T-helper 2 cell treated with Interferon-gamma antibody and Interleukin-4, amounts not matched to agents 5 μg/mL and 100 μg/mL, for 36 hours (primary cell): ENCODE measurements around the gene LGR4.

Experiments
- DNase-seq: peaks from one replicate; pipeline ENCODE4 v3.0.0; 2021; ENCODE audit warnings: low spot score
- H3K27ac Mint-ChIP-seq: one replicate; pipeline ENCODE4 v1.8.0; 2021; ENCODE audit warnings: mild to moderate bottlenecking, mixed read lengths
- H3K27me3 Mint-ChIP-seq: one replicate; pipeline ENCODE4 v1.8.0; 2021; ENCODE audit warnings: low read depth, mixed read lengths
- H3K36me3 Mint-ChIP-seq: one replicate; pipeline ENCODE4 v1.8.0; 2021; ENCODE audit warnings: low read depth, mixed read lengths
- H3K4me1 Mint-ChIP-seq: one replicate; pipeline ENCODE4 v1.8.0; 2021; ENCODE audit warnings: low read depth, mixed read lengths
- H3K4me3 Mint-ChIP-seq: one replicate; pipeline ENCODE4 v1.8.0; 2022; ENCODE audit warnings: mild to moderate bottlenecking, moderate library complexity, mixed read lengths
- H3K9me3 Mint-ChIP-seq: one replicate; pipeline ENCODE4 v1.8.0; 2021; ENCODE audit warnings: mixed read lengths

LGR4 gene

DNA sequence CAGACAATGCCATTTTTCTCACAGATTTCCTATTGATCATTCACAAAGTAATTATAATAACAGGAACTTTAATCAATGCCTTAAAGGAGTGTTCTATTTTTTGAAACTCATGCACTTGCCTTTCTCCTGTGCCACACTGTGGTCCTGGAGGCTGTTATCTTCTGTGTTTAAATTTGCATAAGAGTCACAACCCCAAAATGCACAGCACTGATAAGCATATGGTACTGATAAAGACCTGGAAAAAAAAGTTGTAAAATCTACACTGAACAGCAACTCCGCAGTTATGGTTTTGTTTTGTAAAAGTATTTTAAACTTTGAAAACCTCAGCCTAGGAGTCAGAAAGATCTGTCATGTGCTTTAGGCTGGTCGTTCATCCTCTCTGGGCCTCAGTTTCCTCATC lies 100.4 kb downstream of the LGR4 start:
- Mint-ChIP-seq H3K27ac (no peak overlapping the region), H3K9me3 (no peaks in the 10 kb centered on the region), H3K36me3 (no peaks in the 10 kb centered on the region), H3K4me1 (no peaks in the 10 kb centered on the region), H3K4me3 (no peak overlapping the region), H3K27me3 (peaks cover 15% of the 10 kb centered on the region)
- DNase-seq, result no peak

DNA sequence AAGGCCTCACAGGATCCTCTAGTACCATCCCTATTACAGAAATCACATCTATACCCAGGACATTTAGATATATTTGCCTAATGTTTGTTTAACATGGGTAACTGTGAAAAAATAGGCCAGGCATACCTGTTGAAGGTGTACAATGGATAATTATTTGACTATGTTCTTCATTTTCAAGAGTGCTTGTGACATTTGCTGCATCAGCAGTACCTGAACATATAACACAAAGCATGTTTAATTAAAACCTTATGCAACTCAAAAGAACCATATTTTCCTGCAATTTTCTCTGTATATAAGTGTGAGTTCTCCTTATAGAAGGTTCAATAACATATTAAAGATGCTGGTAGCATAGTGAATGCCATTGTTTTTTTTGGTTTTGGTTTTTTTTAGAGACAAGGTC lies 101.1 kb downstream of the LGR4 start:
- Mint-ChIP-seq H3K27ac (no peak overlapping the region), H3K4me3 (no peak overlapping the region), H3K9me3 (no peaks in the 10 kb centered on the region), H3K27me3 (peaks cover 10% of the 10 kb centered on the region), H3K4me1 (no peaks in the 10 kb centered on the region), H3K36me3 (no peaks in the 10 kb centered on the region)
- DNase-seq, result no peak

DNA sequence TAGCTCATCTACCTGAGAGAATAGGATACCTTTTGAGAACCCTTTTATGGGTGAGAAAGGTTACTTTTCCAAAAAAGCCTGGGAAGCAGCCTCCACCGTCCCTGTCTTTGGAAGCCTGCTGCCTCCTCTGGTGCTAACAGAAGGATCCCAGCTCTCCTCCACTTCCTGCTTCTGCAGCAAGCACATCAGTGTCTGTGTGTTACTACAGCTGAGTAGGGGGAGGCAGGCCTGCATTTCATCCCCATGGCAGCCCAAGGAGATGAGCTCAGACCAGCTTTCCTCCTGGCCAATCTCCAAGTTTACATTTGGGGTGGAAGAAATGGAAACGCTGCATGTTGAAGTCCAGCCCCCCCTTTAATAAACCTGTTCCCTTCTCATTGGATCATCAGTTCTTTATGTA lies 102.2 kb downstream of the LGR4 start:
- H3K4me1 Mint-ChIP-seq, result no peaks in the 10 kb centered on the region
- peaks cover 10% of the 10 kb centered on the region for H3K27me3 Mint-ChIP-seq
- DNase-seq, result no peak
- no peaks in the 10 kb centered on the region for H3K36me3 Mint-ChIP-seq
- no peak overlapping the region for H3K4me3 Mint-ChIP-seq
- no peak overlapping the region for H3K27ac Mint-ChIP-seq
- H3K9me3 Mint-ChIP-seq, result no peaks in the 10 kb centered on the region

DNA sequence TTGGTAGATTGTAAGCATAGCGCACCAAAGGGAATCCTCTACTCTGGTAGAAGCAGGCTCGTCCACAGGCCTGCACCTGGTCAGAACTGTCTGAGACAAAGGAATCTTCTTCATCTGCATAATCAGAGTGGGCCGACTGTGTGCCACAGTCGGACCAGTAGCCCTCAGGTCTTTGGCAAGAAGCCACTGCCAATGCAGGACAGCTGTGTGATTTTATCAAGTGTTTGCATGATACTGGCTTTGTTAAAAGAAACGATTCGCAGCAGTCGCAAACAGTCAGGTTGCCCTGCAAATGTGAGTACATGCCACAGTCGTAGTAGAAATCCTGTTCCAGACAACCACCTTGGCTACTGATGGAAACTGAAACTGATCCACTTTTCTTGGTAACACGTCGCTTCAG lies 104.7 kb downstream of the LGR4 start:
- Mint-ChIP-seq H3K9me3 (no peaks in the 10 kb centered on the region), H3K27ac (no peak overlapping the region), H3K36me3 (no peaks in the 10 kb centered on the region), H3K4me3 (no peak overlapping the region), H3K27me3 (peaks cover 8% of the 10 kb centered on the region), H3K4me1 (peaks cover 8% of the 10 kb centered on the region)
- no peak for DNase-seq

DNA sequence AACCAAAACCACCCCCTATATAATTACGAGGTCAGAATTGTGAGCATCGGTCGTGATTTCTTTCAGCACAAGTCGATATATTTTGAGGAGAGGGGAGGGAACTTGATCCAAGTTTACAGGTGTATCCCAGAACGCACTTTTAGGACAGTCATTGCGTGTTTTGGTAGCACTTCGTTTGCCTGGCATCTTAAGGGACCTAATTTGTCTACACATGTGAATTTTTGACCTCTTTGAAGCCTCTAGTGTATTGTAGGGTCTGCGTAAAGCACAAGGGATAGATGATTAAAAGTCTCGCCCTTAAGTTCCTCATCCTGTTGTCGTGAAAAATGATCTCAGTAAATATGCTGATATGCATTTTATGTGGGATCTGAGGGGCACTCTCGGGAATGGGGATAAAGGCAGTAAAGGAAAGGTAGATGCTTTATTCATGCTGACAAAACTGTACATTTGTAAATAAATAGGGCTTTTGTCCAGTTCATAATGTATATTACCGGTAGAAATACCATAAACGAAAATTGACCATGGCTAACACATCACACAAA lies 108.9 kb downstream of the LGR4 start:
- Mint-ChIP-seq H3K4me3 (peak overlapping the region; percentile 94), H3K4me1 (peaks cover 17% of the 10 kb centered on the region), H3K9me3 (no peaks in the 10 kb centered on the region), H3K36me3 (no peaks in the 10 kb centered on the region), H3K27ac (peak overlapping the region; percentile 70), H3K27me3 (peaks cover 5% of the 10 kb centered on the region)
- no peak for DNase-seq

DNA sequence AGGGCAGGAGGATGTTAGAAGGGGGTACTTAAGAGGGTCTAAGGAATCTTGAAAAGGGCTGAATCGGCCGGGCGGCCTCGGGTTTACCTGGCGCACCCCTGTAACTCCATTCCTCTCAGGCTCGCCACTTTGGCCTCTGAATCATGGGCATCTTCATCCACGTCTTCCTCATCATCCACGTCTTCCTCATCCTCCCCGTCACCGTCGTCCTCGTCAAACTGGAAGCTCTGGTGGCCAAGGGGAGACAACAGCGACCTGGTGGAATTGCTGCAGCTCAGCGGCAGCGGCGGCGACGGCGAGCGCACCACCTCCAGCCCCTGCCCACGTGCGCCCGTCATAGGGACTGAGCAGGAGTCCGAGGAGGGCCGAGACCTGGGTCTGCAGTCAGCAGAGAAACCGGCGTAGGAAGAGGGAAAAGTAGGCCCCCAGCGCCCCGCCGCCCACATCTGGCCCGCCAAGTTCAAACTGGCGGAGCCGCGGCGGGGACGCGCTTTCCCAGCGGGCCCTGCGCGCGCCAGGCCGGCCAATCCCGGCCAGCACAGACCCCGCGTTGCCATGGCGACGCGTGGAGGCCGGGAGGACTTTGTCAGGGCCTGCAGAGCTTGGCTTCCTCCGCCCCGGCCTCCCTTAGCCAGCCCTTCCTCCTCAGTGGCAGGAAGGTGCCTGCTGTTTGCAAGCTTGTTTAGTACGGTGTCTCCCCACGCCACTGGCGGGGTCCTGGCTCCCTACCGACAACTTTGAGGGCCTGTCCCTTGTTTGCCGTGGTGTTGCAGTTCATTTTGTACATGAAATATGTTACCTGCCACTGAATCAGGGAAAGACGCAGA lies 109.6 kb downstream of the LGR4 start, which contains the start of gene CCDC34:
CCDC34 (minus strand) TSS at position 467 of the 827 bp plus-strand sequence; CDS start at position 446, 21 bp downstream.
- H3K4me3 Mint-ChIP-seq, result peak within 1 kb of the TSS; percentile 94
- peak; percentile 91 for DNase-seq
- peaks cover 17% of the 10 kb centered on the region for H3K4me1 Mint-ChIP-seq
- no peaks in the 10 kb centered on the region for H3K36me3 Mint-ChIP-seq
- peak within 1 kb of the TSS; percentile 70 for H3K27ac Mint-ChIP-seq
- H3K9me3 Mint-ChIP-seq, result no peaks in the 10 kb centered on the region
- peaks cover 3% of the 10 kb centered on the region for H3K27me3 Mint-ChIP-seq

DNA sequence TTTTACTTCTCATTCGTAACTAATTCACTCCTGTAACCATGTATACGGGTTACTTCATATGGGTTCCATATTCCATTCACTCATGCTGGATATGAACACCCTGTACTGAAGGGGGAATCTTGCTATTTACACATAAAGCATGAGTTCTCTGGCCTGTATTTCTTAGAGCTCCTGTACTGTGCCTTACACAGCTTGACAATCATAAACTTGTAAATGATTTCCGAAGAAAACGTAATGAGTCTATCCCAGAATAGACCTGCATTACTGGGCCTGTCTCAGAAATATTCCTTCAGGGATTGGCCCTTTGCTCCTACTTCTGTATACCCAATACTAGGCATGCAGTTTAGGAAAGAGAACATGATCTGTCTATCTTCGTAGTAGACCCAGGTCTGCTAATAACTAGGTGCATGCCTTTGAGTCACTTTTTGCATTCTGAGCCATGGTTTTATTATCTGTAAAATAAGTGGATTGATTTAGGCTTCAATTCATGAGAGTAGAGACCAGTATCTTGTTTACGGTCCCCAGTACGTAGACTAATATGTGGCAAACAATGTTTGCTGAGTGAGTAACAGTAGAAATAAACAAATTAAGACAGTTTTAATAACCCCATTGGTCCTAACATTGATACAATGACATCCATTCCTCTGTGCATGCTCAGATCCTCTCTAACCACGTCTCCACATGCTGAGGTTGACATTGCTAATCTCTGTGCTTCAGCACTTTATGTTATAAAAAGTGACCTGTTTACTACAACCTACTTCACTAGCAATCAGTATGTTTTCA lies 110.8 kb downstream of the LGR4 start:
- no peaks in the 10 kb centered on the region for H3K36me3 Mint-ChIP-seq
- peaks cover 17% of the 10 kb centered on the region for H3K4me1 Mint-ChIP-seq
- no peak for DNase-seq
- H3K9me3 Mint-ChIP-seq, result no peaks in the 10 kb centered on the region
- no peak overlapping the region for H3K27ac Mint-ChIP-seq
- H3K27me3 Mint-ChIP-seq, result no peaks in the 10 kb centered on the region
- peak overlapping the region; percentile 94 for H3K4me3 Mint-ChIP-seq

DNA sequence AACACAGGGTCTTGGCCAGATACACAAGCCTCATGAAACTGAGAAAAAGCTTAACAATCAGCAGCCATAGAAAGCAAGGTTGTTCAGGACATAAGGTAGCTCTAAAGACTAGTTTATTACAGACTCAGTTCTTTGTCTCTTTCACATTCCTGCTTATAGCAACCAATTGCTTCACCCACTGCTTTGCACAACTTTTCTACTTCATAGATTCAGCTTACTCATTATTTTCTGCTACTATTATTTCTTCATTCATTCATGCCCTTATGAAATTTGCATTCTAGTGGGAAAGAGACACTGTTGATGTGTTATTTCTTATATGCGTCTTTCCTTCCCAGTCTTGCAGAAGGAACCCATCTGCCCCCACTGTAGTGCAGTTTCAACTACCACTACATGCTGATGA lies 114.3 kb downstream of the LGR4 start:
- no peaks in the 10 kb centered on the region for H3K27me3 Mint-ChIP-seq
- H3K36me3 Mint-ChIP-seq, result peaks cover 2% of the 10 kb centered on the region
- H3K4me1 Mint-ChIP-seq, result peaks cover 10% of the 10 kb centered on the region
- no peaks in the 10 kb centered on the region for H3K9me3 Mint-ChIP-seq
- DNase-seq, result no peak
- no peak overlapping the region for H3K4me3 Mint-ChIP-seq
- H3K27ac Mint-ChIP-seq, result no peak overlapping the region

DNA sequence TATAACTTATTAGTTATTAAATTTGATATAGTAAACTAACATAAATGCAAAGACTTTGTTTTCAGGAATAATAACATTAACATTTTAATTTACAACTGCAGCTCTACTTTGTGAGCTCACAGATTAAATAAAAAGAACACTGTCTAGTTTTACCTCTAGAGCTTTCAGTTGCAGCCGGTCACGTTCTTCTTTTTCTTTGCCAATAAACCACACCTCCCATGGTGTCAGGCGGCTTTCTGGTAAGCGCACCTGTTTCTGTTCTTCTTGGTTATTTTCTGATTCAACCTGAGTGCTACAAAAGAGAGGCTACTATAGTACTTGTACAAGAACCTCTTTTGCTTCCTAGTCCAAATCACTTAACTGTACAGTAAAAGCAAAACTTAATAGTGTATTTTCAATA lies 115.3 kb downstream of the LGR4 start:
- Mint-ChIP-seq H3K27ac (no peak overlapping the region), H3K4me1 (peaks cover 5% of the 10 kb centered on the region), H3K4me3 (no peak overlapping the region), H3K9me3 (no peaks in the 10 kb centered on the region), H3K36me3 (peaks cover 2% of the 10 kb centered on the region), H3K27me3 (no peaks in the 10 kb centered on the region)
- no peak for DNase-seq

DNA sequence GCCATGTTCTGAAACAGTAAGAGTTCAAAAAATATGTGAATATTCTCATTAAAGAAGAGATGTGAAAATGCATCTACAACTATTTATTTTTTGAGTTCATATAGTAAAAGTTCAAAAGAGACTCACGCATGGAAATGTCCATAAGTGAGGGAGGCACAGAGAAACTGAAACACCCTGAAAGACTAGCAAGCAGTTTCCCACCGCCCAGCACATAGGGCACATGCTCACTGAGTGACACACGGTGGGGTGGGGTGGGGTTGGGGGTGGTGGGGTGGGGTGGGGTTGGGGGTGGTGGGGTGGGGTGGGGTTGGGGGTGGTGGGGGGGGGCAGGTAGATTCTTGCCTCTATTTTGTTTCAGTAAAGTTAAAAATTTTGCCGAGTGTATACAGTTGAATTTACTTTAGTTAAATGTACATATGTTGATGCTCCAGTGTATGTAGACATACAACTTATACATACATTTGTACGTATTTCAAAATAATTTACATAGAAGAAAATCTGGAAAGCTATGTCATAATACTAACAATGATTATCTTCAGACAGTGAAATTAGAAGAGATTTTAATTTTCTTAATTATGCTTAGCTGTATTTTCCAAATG lies 115.9 kb downstream of the LGR4 start:
- Mint-ChIP-seq H3K4me1 (peaks cover 1% of the 10 kb centered on the region), H3K4me3 (no peak overlapping the region), H3K36me3 (peaks cover 2% of the 10 kb centered on the region), H3K27ac (no peak overlapping the region), H3K9me3 (no peaks in the 10 kb centered on the region), H3K27me3 (no peaks in the 10 kb centered on the region)
- no peak for DNase-seq

DNA sequence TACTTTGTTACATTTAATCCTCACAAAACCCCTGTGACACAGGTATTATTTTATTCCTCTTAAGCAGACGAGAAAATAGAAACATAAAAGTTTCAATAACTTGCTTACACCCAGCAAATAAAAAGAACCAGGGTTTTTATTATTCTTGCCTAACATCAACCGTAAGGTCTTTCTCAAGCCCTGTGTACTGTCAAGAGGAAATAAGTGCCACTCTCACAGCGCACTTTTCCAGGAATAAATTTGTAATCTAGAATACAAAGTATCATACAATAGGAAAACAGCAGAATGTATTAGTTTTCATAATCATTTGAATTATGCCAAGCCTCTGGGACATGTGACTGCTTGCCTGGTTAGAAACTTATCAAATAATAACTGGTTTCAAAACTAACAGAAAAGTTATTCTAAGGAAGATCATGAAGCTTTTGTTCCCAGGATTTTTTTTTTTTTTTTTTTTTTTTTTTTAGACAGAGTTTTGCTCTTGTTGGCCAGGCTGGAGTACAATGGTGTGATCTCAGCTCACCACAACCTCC lies 117.0 kb downstream of the LGR4 start:
- H3K4me1 Mint-ChIP-seq, result peaks cover 1% of the 10 kb centered on the region
- DNase-seq, result no peak

DNA sequence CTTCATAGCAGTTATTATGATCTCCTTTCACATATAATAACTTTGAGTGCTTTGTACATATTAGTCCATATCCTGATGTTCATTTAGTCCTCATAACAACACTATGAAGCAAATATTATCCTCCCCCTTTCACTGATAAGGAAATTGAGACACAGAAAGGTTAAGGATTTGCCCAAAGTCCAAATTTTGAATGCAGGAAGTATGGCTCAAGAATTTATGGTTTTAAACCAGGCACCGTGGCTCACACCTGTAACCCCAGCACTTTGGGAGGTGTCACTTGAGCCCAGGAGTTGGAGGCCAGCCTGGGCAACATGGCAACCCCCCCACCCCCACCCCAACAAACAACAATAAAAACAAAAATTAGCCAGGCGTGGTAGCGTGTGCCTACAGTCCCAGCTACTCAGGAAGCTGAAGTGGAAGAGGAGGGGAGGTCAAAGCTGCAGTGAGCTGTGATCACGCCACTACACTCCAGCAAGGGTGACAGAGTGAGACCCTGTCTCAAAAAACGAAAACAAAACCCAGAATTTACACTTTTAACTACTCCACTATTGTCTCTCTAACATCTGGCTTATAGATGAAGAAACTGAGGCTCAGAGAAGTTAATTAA lies 118.1 kb downstream of the LGR4 start:
- DNase-seq, result no peak
- H3K27me3 Mint-ChIP-seq, result no peaks in the 10 kb centered on the region
- H3K9me3 Mint-ChIP-seq, result no peaks in the 10 kb centered on the region
- no peak overlapping the region for H3K27ac Mint-ChIP-seq
- peaks cover 7% of the 10 kb centered on the region for H3K36me3 Mint-ChIP-seq
- H3K4me1 Mint-ChIP-seq, result peaks cover 1% of the 10 kb centered on the region
- no peak overlapping the region for H3K4me3 Mint-ChIP-seq

More for the DNA sequence above, 117.0 kb downstream of the LGR4 start:
- Mint-ChIP-seq H3K27ac (no peak overlapping the region), H3K4me3 (no peak overlapping the region), H3K27me3 (no peaks in the 10 kb centered on the region), H3K36me3 (peaks cover 2% of the 10 kb centered on the region), H3K9me3 (no peaks in the 10 kb centered on the region)

DNA sequence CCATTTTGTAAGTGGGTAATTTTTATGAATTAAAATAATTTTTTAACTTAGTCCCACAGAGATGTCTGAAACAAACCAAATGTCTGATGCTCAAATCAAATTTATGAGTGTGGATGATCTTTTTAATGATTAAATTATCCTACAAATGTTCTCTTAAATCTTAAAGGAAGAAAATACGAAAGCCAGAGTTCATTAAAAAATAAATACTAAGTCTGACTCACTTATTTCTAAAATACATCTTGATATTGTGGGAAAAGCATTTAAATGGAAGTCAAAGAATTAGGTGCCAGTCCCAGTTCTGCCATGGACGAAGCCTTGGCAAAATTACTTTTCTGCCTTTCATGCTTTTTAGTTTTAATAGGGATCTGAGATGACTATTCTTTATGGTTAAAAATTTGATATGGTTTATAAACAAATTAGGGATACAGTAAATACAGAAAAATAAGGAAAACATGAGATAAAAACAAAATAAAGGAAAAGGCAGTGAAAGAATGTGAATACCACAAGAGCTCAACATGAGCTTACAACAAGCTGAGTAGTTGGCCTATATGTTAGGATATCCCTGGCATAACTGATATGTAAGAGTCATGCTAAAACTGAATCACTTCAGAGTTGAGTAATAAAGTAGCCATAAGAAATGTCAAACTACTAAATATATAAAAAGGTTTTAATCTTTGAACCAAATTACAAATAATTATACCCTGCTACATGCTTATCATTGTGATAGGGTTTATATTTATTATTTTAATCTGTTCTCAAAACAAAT lies 118.8 kb downstream of the LGR4 start:
- H3K4me1 Mint-ChIP-seq, result no peaks in the 10 kb centered on the region
- H3K9me3 Mint-ChIP-seq, result no peaks in the 10 kb centered on the region
- H3K36me3 Mint-ChIP-seq, result peaks cover 7% of the 10 kb centered on the region
- H3K27ac Mint-ChIP-seq, result no peak overlapping the region
- no peak for DNase-seq
- no peak overlapping the region for H3K4me3 Mint-ChIP-seq
- no peaks in the 10 kb centered on the region for H3K27me3 Mint-ChIP-seq
